Keratinocyte (primary cell): ENCODE measurements around the gene RERE.

Source experiments
- EZH2 ChIP-seq: IDR thresholded peaks from one replicate; pipeline ENCODE4 v1.6.1; 2012; ENCODE audit warnings: inconsistent platforms, mild to moderate bottlenecking, low read length, moderate library complexity
- TF ChIP-seq, protein P1 (sequence below), 3 experiments: IDR thresholded peaks in 1 of 3; conservative IDR thresholded peaks in 1 of 3; optimal IDR thresholded peaks in 1 of 3; 2 replicates in 2 of 3; 3 replicates in 1 of 3; pipeline versions ENCODE3 to v1.5.1; 2011; ENCODE audit warnings: low read length in 3 of 3, mild to moderate bottlenecking in 3 of 3, moderate library complexity in 2 of 3, control low read depth in 1 of 3, inconsistent platforms in 1 of 3; ENCODE audit not compliant: insufficient read depth in 2 of 3; ENCODE audit errors: extremely low read depth in 1 of 3

DNA sequence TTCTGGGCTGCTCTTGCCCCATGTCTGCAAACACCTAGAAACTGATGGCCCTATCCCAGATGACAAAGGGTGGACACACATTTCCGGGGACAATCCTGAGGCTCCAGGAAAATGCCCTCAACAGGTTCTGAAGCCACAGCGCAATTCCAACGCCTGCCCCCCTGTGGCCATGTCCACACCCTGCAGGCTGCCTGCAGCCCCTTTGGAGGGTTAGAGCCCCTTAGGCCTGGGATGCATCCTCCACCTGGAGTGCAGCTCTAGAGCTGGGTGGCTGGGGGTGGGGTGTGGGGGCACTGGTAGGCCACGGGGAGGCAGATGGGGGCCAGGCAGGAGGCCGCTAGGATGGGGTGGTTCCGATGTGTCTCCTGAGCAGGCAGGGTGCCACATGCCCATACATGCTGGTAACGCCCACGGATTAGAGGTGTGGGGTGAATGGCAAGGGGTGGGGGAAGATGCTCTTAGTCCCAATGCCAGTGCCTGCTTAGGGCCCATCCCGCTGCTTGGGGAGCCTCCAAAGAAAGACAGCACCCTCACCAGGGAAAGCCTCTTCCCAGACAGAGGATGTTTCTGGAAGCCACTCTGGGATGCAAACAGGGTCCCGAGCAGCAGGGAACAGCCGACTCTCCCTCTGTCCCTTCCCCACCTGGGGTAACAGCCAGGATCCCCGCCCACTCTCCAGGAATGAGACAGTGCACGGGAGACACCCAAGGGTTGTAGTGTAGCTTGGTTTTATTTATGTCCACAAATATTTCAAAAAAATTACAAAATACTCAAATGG, 465.6 kb downstream of the RERE start:
- no peak for TF ChIP-seq EZH2
- TF ChIP-seq, protein P1, sequence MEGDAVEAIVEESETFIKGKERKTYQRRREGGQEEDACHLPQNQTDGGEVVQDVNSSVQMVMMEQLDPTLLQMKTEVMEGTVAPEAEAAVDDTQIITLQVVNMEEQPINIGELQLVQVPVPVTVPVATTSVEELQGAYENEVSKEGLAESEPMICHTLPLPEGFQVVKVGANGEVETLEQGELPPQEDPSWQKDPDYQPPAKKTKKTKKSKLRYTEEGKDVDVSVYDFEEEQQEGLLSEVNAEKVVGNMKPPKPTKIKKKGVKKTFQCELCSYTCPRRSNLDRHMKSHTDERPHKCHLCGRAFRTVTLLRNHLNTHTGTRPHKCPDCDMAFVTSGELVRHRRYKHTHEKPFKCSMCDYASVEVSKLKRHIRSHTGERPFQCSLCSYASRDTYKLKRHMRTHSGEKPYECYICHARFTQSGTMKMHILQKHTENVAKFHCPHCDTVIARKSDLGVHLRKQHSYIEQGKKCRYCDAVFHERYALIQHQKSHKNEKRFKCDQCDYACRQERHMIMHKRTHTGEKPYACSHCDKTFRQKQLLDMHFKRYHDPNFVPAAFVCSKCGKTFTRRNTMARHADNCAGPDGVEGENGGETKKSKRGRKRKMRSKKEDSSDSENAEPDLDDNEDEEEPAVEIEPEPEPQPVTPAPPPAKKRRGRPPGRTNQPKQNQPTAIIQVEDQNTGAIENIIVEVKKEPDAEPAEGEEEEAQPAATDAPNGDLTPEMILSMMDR (optimal IDR thresholded peaks at IDR 0.05 in 1 of 3, IDR thresholded peaks at IDR 0.05 in 1 of 3, conservative IDR thresholded peaks at IDR 0.05 in 1 of 3; ENCODE audit: extremely low read depth in 1 of 3, insufficient read depth in 2 of 3, low read length in 3 of 3), result peak; percentile 46 to 66 (median 47)
